Measurements from ENCODE around the gene VPS54.

VPS54 gene

DNA sequence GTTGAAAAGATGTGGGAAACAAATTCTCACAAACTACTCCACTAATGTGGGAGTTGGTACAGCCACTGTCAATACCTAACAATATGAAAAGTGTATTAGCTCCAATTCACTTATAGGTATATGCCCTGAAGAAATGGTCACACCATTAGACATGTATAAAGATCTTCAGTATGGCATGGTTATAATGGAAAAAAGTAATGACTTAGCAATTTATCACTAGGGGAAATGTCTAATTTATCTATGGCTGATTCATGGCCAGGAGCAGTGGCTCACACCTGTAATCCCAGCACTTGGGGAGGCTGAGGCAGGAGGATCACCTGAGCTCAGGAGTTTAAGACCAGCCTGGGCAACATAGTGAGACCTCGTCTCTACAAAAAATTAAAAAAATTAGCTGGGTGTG lies 125.1 kb downstream of the VPS54 start:
- Histone ChIP-seq H3K4me2 (ENCODE audit: low read length) (no peak overlapping the region), H3K79me2 (no peaks in the 10 kb centered on the region), H3K9ac (no peak overlapping the region), H3K4me3 (ENCODE audit: low read depth, low read length) (no peak overlapping the region), H3K9me3 (ENCODE audit: control insufficient read depth, low read length) (no peaks in the 10 kb centered on the region), H3K4me1 (no peaks in the 10 kb centered on the region), H3K27me3 (ENCODE audit: control insufficient read depth, insufficient read depth, low read length) (no peaks in the 10 kb centered on the region), H3K27ac (no peak overlapping the region), H2AFZ (no peak overlapping the region), H3K36me3 (ENCODE audit: control insufficient read depth, insufficient read depth, low read length) (no peaks in the 10 kb centered on the region)
- TF ChIP-seq, protein P1, sequence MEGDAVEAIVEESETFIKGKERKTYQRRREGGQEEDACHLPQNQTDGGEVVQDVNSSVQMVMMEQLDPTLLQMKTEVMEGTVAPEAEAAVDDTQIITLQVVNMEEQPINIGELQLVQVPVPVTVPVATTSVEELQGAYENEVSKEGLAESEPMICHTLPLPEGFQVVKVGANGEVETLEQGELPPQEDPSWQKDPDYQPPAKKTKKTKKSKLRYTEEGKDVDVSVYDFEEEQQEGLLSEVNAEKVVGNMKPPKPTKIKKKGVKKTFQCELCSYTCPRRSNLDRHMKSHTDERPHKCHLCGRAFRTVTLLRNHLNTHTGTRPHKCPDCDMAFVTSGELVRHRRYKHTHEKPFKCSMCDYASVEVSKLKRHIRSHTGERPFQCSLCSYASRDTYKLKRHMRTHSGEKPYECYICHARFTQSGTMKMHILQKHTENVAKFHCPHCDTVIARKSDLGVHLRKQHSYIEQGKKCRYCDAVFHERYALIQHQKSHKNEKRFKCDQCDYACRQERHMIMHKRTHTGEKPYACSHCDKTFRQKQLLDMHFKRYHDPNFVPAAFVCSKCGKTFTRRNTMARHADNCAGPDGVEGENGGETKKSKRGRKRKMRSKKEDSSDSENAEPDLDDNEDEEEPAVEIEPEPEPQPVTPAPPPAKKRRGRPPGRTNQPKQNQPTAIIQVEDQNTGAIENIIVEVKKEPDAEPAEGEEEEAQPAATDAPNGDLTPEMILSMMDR (IDR thresholded peaks at IDR 0.05): no peak

DNA sequence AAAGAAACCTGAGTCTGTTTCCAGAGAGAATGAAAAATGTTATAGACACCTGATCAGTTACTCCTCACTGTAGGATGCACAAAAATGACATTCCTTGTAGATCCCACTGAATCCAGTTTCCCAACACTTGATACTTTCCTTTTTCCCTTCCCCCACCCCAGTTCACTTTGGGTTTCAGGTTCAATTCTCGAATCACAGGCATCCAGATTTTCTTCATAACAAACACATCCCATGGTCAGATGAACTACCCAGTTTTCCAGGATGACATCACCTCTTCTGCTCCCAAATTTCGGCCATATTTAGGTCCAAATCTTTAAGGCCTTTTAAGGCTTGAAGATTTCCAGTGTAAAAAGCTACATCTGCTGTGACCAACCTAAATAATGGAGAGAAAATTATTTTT lies 126.1 kb downstream of the VPS54 start:
- Histone ChIP-seq H3K9me3 (ENCODE audit: control insufficient read depth, low read length) (no peaks in the 10 kb centered on the region), H3K4me2 (ENCODE audit: low read length) (no peak overlapping the region), H3K9ac (no peak overlapping the region), H3K4me3 (ENCODE audit: low read depth, low read length) (no peak overlapping the region), H3K27me3 (ENCODE audit: control insufficient read depth, insufficient read depth, low read length) (no peaks in the 10 kb centered on the region), H3K27ac (no peak overlapping the region), H3K79me2 (no peaks in the 10 kb centered on the region), H2AFZ (no peak overlapping the region), H3K36me3 (ENCODE audit: control insufficient read depth, insufficient read depth, low read length) (no peaks in the 10 kb centered on the region), H3K4me1 (peaks cover 5% of the 10 kb centered on the region)
- TF ChIP-seq, protein P1 (IDR thresholded peaks at IDR 0.05): no peak

DNA sequence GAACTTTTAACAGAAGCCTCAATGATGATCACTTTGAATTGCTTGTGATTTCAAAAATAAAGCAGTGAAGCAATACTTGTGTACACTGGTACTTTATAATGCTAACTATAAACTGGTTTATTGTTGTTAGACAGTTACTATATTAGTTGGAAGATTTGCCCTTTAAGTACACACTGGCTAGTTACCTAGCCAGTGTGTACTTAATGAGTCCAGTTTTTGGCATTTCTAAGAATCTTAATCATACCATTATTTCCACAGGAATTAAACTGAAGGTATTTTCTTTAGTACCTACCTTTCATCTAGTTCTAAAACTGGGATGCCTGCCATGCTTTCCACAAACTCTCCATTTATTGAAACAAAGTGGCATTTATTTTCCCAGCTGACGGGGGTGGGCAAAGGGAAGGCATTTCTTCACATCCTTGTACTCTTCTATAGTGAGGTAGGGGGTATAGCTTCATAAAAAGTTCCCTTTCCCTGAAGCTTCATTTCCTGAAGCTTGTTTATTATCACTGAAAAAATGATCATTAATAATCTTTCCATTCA lies 127.7 kb downstream of the VPS54 start:
- TF ChIP-seq, protein P1 (IDR thresholded peaks at IDR 0.05): no peak
- H3K27ac ChIP-seq: no peak overlapping the region
- no peaks in the 10 kb centered on the region for H3K36me3 ChIP-seq (ENCODE audit: control insufficient read depth, insufficient read depth, low read length)
- no peak overlapping the region for H3K4me2 ChIP-seq (ENCODE audit: low read length)
- H3K9me3 ChIP-seq (ENCODE audit: control insufficient read depth, low read length): no peaks in the 10 kb centered on the region
- no peaks in the 10 kb centered on the region for H3K27me3 ChIP-seq (ENCODE audit: control insufficient read depth, insufficient read depth, low read length)
- no peaks in the 10 kb centered on the region for H3K79me2 ChIP-seq
- H3K4me1 ChIP-seq: peaks cover 5% of the 10 kb centered on the region
- H2AFZ ChIP-seq: no peak overlapping the region
- no peak overlapping the region for H3K4me3 ChIP-seq (ENCODE audit: low read depth, low read length)
- H3K9ac ChIP-seq: no peak overlapping the region

DNA sequence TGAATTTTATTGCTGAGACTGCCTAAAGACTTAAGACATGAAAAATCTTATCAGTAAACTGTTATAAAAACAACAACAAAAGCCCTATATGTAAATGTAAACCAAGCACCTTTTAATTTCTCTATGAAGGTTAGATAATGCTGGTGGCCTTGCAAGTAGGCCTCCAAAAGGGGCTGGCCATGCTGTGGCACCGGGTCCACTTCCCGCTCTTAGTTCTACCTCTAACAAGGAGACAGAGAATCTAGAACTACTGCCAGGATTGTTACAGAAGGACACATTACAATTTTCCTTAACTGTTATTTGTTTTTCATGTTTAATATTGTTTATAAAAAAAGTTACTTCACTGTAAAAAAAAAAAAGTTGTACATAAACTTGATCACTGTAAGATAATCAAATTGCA lies 128.6 kb downstream of the VPS54 start:
- H3K27me3 ChIP-seq (ENCODE audit: control insufficient read depth, insufficient read depth, low read length): no peaks in the 10 kb centered on the region
- H2AFZ ChIP-seq: no peak overlapping the region
- peaks cover 5% of the 10 kb centered on the region for H3K4me1 ChIP-seq
- no peak overlapping the region for H3K9ac ChIP-seq
- H3K36me3 ChIP-seq (ENCODE audit: control insufficient read depth, insufficient read depth, low read length): no peaks in the 10 kb centered on the region
- TF ChIP-seq, protein P1 (IDR thresholded peaks at IDR 0.05): no peak
- no peaks in the 10 kb centered on the region for H3K9me3 ChIP-seq (ENCODE audit: control insufficient read depth, low read length)
- no peak overlapping the region for H3K27ac ChIP-seq
- H3K4me3 ChIP-seq (ENCODE audit: low read depth, low read length): no peak overlapping the region
- no peak overlapping the region for H3K4me2 ChIP-seq (ENCODE audit: low read length)
- H3K79me2 ChIP-seq: no peaks in the 10 kb centered on the region

Data from parathyroid adenoma (tissue), 2 donors.